ENCODE data around the gene DGKH. TPM values are rescaled to one million over a fixed set of nuclear protein-coding genes. Genes with fewer than 3 reads are reported as not detected.

Gene DGKH
- total and polyA plus RNA-seq, 2 of the 13 experiments (the other 11 are each of a cell fraction or from before 2014, with no cell fraction given): 0.01 to 0.13 TPM

DNA sequence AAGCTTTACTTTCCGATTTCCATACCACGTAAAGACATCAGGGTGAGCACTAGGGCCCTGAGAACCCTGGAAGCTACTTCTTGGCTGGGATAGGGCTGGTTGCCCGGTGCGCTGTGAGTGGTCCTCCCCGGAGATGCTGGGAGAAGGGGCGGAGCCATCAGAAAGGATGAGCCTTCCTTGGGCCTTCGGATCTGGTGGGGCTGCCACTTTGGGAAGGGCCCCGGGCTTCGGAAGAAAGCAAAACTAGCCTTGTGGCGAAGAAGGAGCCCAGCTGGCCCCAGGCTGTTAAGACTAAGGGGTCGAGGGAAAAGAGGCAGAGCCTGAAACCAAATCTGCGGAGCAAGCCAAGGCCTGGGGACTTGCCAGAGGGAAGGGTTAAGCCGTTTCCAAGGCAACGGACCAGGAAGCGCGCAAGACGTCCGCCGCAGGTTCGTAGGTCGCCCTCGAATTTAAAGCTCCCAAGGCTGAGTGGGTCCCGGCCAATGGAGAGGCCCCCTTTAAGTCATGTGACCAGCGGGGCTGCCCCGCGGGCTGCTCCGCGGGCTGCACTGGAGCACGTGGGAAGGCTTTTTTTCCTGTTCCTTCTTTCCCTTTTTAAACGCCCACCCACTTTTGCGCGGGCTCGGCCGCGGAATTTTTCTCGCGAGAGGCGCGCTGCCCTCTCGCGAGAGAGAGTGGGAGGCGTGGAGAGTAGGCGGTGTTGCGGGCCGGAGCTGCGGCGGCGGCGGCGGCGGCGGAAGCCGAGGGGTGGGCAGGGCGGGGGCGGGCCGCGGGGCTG is 223.1 kb downstream of the DGKH start (continued):
- TF ChIP-seq, protein P1, sequence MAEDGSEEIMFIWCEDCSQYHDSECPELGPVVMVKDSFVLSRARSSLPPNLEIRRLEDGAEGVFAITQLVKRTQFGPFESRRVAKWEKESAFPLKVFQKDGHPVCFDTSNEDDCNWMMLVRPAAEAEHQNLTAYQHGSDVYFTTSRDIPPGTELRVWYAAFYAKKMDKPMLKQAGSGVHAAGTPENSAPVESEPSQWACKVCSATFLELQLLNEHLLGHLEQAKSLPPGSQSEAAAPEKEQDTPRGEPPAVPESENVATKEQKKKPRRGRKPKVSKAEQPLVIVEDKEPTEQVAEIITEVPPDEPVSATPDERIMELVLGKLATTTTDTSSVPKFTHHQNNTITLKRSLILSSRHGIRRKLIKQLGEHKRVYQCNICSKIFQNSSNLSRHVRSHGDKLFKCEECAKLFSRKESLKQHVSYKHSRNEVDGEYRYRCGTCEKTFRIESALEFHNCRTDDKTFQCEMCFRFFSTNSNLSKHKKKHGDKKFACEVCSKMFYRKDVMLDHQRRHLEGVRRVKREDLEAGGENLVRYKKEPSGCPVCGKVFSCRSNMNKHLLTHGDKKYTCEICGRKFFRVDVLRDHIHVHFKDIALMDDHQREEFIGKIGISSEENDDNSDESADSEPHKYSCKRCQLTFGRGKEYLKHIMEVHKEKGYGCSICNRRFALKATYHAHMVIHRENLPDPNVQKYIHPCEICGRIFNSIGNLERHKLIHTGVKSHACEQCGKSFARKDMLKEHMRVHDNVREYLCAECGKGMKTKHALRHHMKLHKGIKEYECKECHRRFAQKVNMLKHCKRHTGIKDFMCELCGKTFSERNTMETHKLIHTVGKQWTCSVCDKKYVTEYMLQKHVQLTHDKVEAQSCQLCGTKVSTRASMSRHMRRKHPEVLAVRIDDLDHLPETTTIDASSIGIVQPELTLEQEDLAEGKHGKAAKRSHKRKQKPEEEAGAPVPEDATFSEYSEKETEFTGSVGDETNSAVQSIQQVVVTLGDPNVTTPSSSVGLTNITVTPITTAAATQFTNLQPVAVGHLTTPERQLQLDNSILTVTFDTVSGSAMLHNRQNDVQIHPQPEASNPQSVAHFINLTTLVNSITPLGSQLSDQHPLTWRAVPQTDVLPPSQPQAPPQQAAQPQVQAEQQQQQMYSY (CRISPR knock-in tag; IDR thresholded peaks at IDR 0.05): peak; percentile 50; the same call in 1 of the 2 replicates
- TF ChIP-seq, protein P2, sequence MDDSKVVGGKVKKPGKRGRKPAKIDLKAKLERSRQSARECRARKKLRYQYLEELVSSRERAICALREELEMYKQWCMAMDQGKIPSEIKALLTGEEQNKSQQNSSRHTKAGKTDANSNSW (CRISPR knock-in tag; IDR thresholded peaks at IDR 0.05; ENCODE audit: borderline replicate concordance): peak; percentile 36; the same call in 1 of the 2 replicates
- TF ChIP-seq YEATS2 (CRISPR knock-in tag; IDR thresholded peaks at IDR 0.05; ENCODE audit: borderline replicate concordance) (peak; percentile 93), ZNF761 (CRISPR knock-in tag; conservative IDR thresholded peaks at IDR 0.05) (no peak), ZNF724P (CRISPR knock-in tag; IDR thresholded peaks at IDR 0.05; ENCODE audit: borderline replicate concordance) (peak; percentile 74; the same call in 1 of the 2 replicates), ZFP41 (CRISPR knock-in tag; IDR thresholded peaks at IDR 0.05; ENCODE audit: borderline replicate concordance) (0 out of 2 replicates have a peak, but pooled peaks have one; percentile 34), STAT5B (CRISPR knock-in tag; IDR thresholded peaks at IDR 0.05) (0 out of 2 replicates have a peak, but pooled peaks have one; percentile 37), SAFB2 (CRISPR knock-in tag; IDR thresholded peaks at IDR 0.05; ENCODE audit: borderline replicate concordance, low read depth) (no peak), ZNF136 (CRISPR knock-in tag; IDR thresholded peaks at IDR 0.05; ENCODE audit: low read depth) (0 out of 2 replicates have a peak, but pooled peaks have one; percentile 15), ZNF24 (IDR thresholded peaks at IDR 0.05) (no peak), MED1 (CRISPR knock-in tag; IDR thresholded peaks at IDR 0.05) (peak; percentile 60), ZMYM4 (CRISPR knock-in tag; IDR thresholded peaks at IDR 0.05) (peak; percentile 92), CCAR2 (optimal IDR thresholded peaks at IDR 0.05; ENCODE audit: low read depth, low read length) (no peak)
- TF ChIP-seq, protein P3, sequence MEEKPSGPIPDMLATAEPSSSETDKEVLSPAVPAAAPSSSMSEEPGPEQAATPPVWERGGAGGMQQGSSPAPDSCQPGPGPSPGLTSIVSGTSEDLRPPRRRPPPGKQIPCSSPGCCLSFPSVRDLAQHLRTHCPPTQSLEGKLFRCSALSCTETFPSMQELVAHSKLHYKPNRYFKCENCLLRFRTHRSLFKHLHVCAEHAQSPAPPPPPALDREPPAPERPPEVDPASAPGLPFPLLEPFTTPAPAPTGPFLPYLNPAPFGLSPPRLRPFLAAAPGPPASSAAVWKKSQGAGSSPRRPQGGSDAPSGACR (CRISPR knock-in tag; IDR thresholded peaks at IDR 0.05): no peak
- TF ChIP-seq, protein P4, sequence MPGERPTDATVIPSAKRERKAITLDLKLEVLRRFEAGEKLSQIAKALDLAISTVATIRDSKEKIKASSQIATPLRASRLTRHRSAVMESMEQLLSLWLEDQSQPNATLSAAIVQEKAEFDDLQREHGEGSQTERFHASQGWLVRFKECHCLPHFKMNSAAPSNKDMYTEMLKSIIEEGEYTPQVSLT (CRISPR knock-in tag; IDR thresholded peaks at IDR 0.05; ENCODE audit: borderline replicate concordance, low read depth): no peak
- TF ChIP-seq, protein P5, sequence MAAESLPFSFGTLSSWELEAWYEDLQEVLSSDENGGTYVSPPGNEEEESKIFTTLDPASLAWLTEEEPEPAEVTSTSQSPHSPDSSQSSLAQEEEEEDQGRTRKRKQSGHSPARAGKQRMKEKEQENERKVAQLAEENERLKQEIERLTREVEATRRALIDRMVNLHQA (CRISPR knock-in tag; IDR thresholded peaks at IDR 0.05): no peak
- TF ChIP-seq, protein P6, sequence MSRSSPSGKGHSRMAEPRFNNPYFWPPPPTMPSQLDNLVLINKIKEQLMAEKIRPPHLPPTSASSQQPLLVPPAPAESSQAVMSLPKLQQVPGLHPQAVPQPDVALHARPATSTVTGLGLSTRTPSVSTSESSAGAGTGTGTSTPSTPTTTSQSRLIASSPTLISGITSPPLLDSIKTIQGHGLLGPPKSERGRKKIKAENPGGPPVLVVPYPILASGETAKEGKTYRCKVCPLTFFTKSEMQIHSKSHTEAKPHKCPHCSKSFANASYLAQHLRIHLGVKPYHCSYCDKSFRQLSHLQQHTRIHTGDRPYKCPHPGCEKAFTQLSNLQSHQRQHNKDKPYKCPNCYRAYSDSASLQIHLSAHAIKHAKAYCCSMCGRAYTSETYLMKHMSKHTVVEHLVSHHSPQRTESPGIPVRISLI (CRISPR knock-in tag; IDR thresholded peaks at IDR 0.05; ENCODE audit: borderline replicate concordance): peak; percentile 90
- TF ChIP-seq, protein P7, sequence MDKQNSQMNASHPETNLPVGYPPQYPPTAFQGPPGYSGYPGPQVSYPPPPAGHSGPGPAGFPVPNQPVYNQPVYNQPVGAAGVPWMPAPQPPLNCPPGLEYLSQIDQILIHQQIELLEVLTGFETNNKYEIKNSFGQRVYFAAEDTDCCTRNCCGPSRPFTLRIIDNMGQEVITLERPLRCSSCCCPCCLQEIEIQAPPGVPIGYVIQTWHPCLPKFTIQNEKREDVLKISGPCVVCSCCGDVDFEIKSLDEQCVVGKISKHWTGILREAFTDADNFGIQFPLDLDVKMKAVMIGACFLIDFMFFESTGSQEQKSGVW (CRISPR knock-in tag; IDR thresholded peaks at IDR 0.05; ENCODE audit: borderline replicate concordance): peak; percentile 58; the same call in 1 of the 2 replicates
- TF ChIP-seq, protein P8, sequence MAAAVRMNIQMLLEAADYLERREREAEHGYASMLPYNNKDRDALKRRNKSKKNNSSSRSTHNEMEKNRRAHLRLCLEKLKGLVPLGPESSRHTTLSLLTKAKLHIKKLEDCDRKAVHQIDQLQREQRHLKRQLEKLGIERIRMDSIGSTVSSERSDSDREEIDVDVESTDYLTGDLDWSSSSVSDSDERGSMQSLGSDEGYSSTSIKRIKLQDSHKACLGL (CRISPR knock-in tag; IDR thresholded peaks at IDR 0.05): peak; percentile 91
